ENCODE measurements around the gene RFC2. TPM values are rescaled to one million over a fixed set of nuclear protein-coding genes. Genes with fewer than 3 reads are reported as not detected.

RFC2 gene
- total and polyA plus RNA-seq, 2 of the 8 experiments (the other 6 are each of a cell fraction or from before 2014, with no cell fraction given): 52.9 to 85.4 TPM

- Histone ChIP-seq H2BK15ac (ENCODE audit: low read length) (no peak overlapping the region), H4K8ac (ENCODE audit: extremely low read depth, insufficient read depth, low read length) (no peak overlapping the region), H3K56ac (replicated peaks; ENCODE audit: insufficient read length, low read depth, low read length) (no peak overlapping the region), H3K4ac (replicated peaks; ENCODE audit: insufficient read length, low read depth, low read length) (no peak overlapping the region), H3K4me1 (replicated peaks in 1 of 4; ENCODE audit: control insufficient read depth in 3 of 4, insufficient read depth in 4 of 4, low read length in 3 of 4) (no peaks in the 10 kb centered on the region; a peak in 1 of 7 replicates), H2BK20ac (ENCODE audit: low read length) (no peak overlapping the region), H4K91ac (replicated peaks; ENCODE audit: insufficient read length, low read length) (no peak overlapping the region), H3K79me2 (ENCODE audit: control insufficient read depth in 1 of 2, insufficient read depth in 2 of 2, low read length in 2 of 2) (no peaks in the 10 kb centered on the region), H2BK5ac (ENCODE audit: low read depth, low read length) (no peak overlapping the region), H3K18ac (ENCODE audit: extremely low read depth, low read length) (no peak overlapping the region), H3K36me3 (ENCODE audit: control insufficient read depth in 2 of 4, insufficient read depth in 4 of 4, low read length in 3 of 4) (no peaks in the 10 kb centered on the region), H3K4me2 (ENCODE audit: insufficient read depth in 1 of 2, low read depth in 2 of 2, low read length in 2 of 2) (no peak overlapping the region), H2BK12ac (ENCODE audit: low read depth, low read length) (no peak overlapping the region; the same call in 1 of the 2 replicates), H2BK120ac (replicated peaks; ENCODE audit: low read depth, low read length) (no peak overlapping the region), H4K20me1 (replicated peaks in 1 of 2; ENCODE audit: control insufficient read depth in 1 of 2, insufficient read depth in 2 of 2, low read length in 2 of 2) (no peaks in the 10 kb centered on the region), H2AK5ac (ENCODE audit: low read depth, low read length) (no peak overlapping the region), H3K9me3 (ENCODE audit: insufficient read depth in 2 of 2, low read depth in 1 of 2, low read length in 1 of 2) (no peaks in the 10 kb centered on the region), H3K23me2 (ENCODE audit: low read depth, low read length) (no peaks in the 10 kb centered on the region), H2AFZ (ENCODE audit: low read length) (no peak overlapping the region), H3K79me1 (ENCODE audit: low read depth, low read length) (no peaks in the 10 kb centered on the region), H3K27ac (ENCODE audit: low read depth, low read length) (no peak overlapping the region), H3K14ac (ENCODE audit: insufficient read length) (no peak overlapping the region), H3K9ac (replicated peaks in 1 of 4; ENCODE audit: extremely low read depth in 1 of 4, low read depth in 3 of 4, low read length in 3 of 4) (no peak overlapping the region), H4K5ac (ENCODE audit: insufficient read length, low read depth, low read length) (no peak overlapping the region), H3K27me3 (replicated peaks in 1 of 4; ENCODE audit: control insufficient read depth in 3 of 4, extremely low read depth in 1 of 4, insufficient read depth in 3 of 4, low read length in 3 of 4) (no peaks in the 10 kb centered on the region), H3K23ac (ENCODE audit: insufficient read length) (no peak overlapping the region), H3K4me3 (ENCODE audit: extremely low read depth in 1 of 4, insufficient read depth in 2 of 4, low read depth in 3 of 4, low read length in 4 of 4) (no peak overlapping the region)
- FAIRE-seq: no peak
- TF ChIP-seq NRF1 (IDR thresholded peaks at IDR 0.05; ENCODE audit: low read depth, low read length) (no peak), ATF3 (IDR thresholded peaks at IDR 0.05; ENCODE audit: insufficient read depth, low read depth, low read length) (no peak), CTBP2 (IDR thresholded peaks at IDR 0.05; ENCODE audit: borderline replicate concordance, insufficient read depth, insufficient read length, low read length) (no peak), RNF2 (IDR thresholded peaks at IDR 0.05; ENCODE audit: borderline replicate concordance, low read depth, low read length, missing control alignments, poor library complexity, severe bottlenecking) (no peak), BRCA1 (IDR thresholded peaks at IDR 0.05; ENCODE audit: low read depth, low read length) (no peak), SAP30 (IDR thresholded peaks at IDR 0.05; ENCODE audit: insufficient read depth, insufficient replicate concordance, low read length) (no peak), BACH1 (IDR thresholded peaks at IDR 0.05; ENCODE audit: low read length) (no peak), CBX8 (IDR thresholded peaks at IDR 0.05; ENCODE audit: borderline replicate concordance, low read depth, low read length) (no peak), SIRT6 (IDR thresholded peaks at IDR 0.05; ENCODE audit: low read length) (no peak), SP1 (IDR thresholded peaks at IDR 0.05; ENCODE audit: low read depth, low read length) (no peak), GABPA (IDR thresholded peaks at IDR 0.05; ENCODE audit: borderline replicate concordance, insufficient read depth, low read length) (no peak), SP2 (IDR thresholded peaks at IDR 0.05; ENCODE audit: low read length) (no peak)
- ChIA-PET POLR2A (ENCODE audit: partially characterized antibody) (interaction anchor here (0.7 to 1.0 kb wide), 2 partner anchors 22 to 188 kb away, joined by 3 read pairs; partner anchors contain the start of gene CLIP2), CTCF (ENCODE audit: partially characterized antibody) (no interaction called here)
- 85% methylated on average over 7 of the region's 7 CpGs; no CpG with 5 or more reads in 1 of the 2 experiments for WGBS, 2 experiments (ENCODE audit: extremely low coverage in 1 of 2, insufficient coverage in 1 of 2, insufficient read length in 1 of 2, insufficient replicate concordance in 2 of 2, low coverage in 1 of 2, low lambda C conversion rate in 2 of 2, missing lambda C conversion rate in 1 of 2)
- DNase-seq (ENCODE audit: low read depth in 1 of 2, low spot score in 2 of 2): no peak
Observed at GRCh38 chr7:74266191-74266963, 12.2 kb upstream of the RFC2 start.

All from H1 (cell line).